KOPT-K1 (cell line): Measurements from ENCODE around the gene BCAR3.
"Not testable (repeated sequence)": the region's sequence is repeated elsewhere in the genome, so short reads cannot be mapped to it uniquely, and the experiment has no call there.

Experiments used
- H3K27ac ChIP-seq: fragments of 200-600 bp; sonication (generic); 2 replicates; pipeline ENCODE4 v1.5.1; 2016; ENCODE audit warnings: antibody characterized with exemption, mild to moderate bottlenecking, low read depth, low read length; ENCODE audit not compliant: poor library complexity, severe bottlenecking
- H3K36me3 ChIP-seq: fragments of 200-600 bp; sonication (generic); 2 replicates; pipeline ENCODE4 v1.5.1; 2017; ENCODE audit warnings: antibody characterized with exemption, mild to moderate bottlenecking, low read length, moderate library complexity; ENCODE audit not compliant: insufficient read depth
- H3K9me3 ChIP-seq: fragments of 200-600 bp; sonication (generic); 2 replicates; pipeline ENCODE4 v1.5.1; 2017; ENCODE audit warnings: antibody characterized with exemption, low read length, mild to moderate bottlenecking; ENCODE audit not compliant: insufficient read depth, poor library complexity, severe bottlenecking

The BCAR3 gene

GRCh38 chr1:93601686-93602085 is 80.0 kb downstream of the BCAR3 start:
- H3K9me3 ChIP-seq: no peaks in the 10 kb centered on the region
- no peak overlapping the region for H3K27ac ChIP-seq
- no peaks in the 10 kb centered on the region for H3K36me3 ChIP-seq

- Histone ChIP-seq H3K36me3 (no peaks in the 10 kb centered on the region), H3K27ac (no peak overlapping the region), H3K9me3 (no peaks in the 10 kb centered on the region)
Measured at GRCh38 chr1:93600663-93601062, 81.0 kb downstream of the BCAR3 start.

GRCh38 chr1:93599479-93599878 is 82.2 kb downstream of the BCAR3 start:
- Histone ChIP-seq H3K27ac (no peak overlapping the region), H3K9me3 (no peaks in the 10 kb centered on the region), H3K36me3 (no peaks in the 10 kb centered on the region)

GRCh38 chr1:93598861-93599439 is 82.7 kb downstream of the BCAR3 start:
- H3K36me3 ChIP-seq: no peaks in the 10 kb centered on the region
- H3K27ac ChIP-seq: no peak overlapping the region
- no peaks in the 10 kb centered on the region for H3K9me3 ChIP-seq

- no peak overlapping the region for H3K27ac ChIP-seq
- no peaks in the 10 kb centered on the region for H3K36me3 ChIP-seq
- H3K9me3 ChIP-seq: no peaks in the 10 kb centered on the region
Measured at GRCh38 chr1:93598396-93598795, 83.2 kb downstream of the BCAR3 start.

- Histone ChIP-seq H3K27ac (no peak overlapping the region), H3K9me3 (no peaks in the 10 kb centered on the region), H3K36me3 (no peaks in the 10 kb centered on the region)
Measured at GRCh38 chr1:93597709-93598108, 83.9 kb downstream of the BCAR3 start.

- H3K9me3 ChIP-seq: no peaks in the 10 kb centered on the region
- no peaks in the 10 kb centered on the region for H3K36me3 ChIP-seq
- no peak overlapping the region for H3K27ac ChIP-seq
Measured at GRCh38 chr1:93596329-93597089, 85.1 kb downstream of the BCAR3 start.

- no peak overlapping the region for H3K27ac ChIP-seq
- no peaks in the 10 kb centered on the region for H3K9me3 ChIP-seq
- no peaks in the 10 kb centered on the region for H3K36me3 ChIP-seq
Measured at GRCh38 chr1:93595743-93596142, 85.9 kb downstream of the BCAR3 start.

- Histone ChIP-seq H3K27ac (no peak overlapping the region), H3K9me3 (no peaks in the 10 kb centered on the region), H3K36me3 (no peaks in the 10 kb centered on the region)
Measured at GRCh38 chr1:93595266-93595665, 86.4 kb downstream of the BCAR3 start.

GRCh38 chr1:93594603-93594880 is 87.1 kb downstream of the BCAR3 start:
- Histone ChIP-seq H3K27ac (no peak overlapping the region), H3K36me3 (no peaks in the 10 kb centered on the region)

GRCh38 chr1:93593854-93594602 is 87.6 kb downstream of the BCAR3 start:
- Histone ChIP-seq H3K9me3 (no peaks in the 10 kb centered on the region), H3K27ac (no peak overlapping the region), H3K36me3 (no peaks in the 10 kb centered on the region)

More at GRCh38 chr1:93594603-93594880, 87.1 kb downstream of the BCAR3 start:
- no peaks in the 10 kb centered on the region for H3K9me3 ChIP-seq

GRCh38 chr1:93592551-93592949 is 89.1 kb downstream of the BCAR3 start:
- Histone ChIP-seq H3K27ac (no peak overlapping the region), H3K9me3 (no peaks in the 10 kb centered on the region), H3K36me3 (no peaks in the 10 kb centered on the region)

- no peak overlapping the region for H3K27ac ChIP-seq
- no peaks in the 10 kb centered on the region for H3K36me3 ChIP-seq
Measured at GRCh38 chr1:93591676-93592550, 89.7 kb downstream of the BCAR3 start.

GRCh38 chr1:93591291-93591675 is 90.4 kb downstream of the BCAR3 start:
- H3K27ac ChIP-seq, H3K36me3 ChIP-seq, H3K9me3 ChIP-seq: not testable (repeated sequence)

More at GRCh38 chr1:93591676-93592550, 89.7 kb downstream of the BCAR3 start:
- no peaks in the 10 kb centered on the region for H3K9me3 ChIP-seq

- Histone ChIP-seq H3K36me3 (no peaks in the 10 kb centered on the region), H3K27ac (no peak overlapping the region), H3K9me3 (no peaks in the 10 kb centered on the region)
Measured at GRCh38 chr1:93588955-93589354, 92.7 kb downstream of the BCAR3 start.
